HG03280 (cell line): Measurements from ENCODE around the gene GRHL3.
"Not testable (repeated sequence)": the region's sequence is repeated elsewhere in the genome, so short reads cannot be mapped to it uniquely, and the experiment has no call there.

Experiments used
- ATAC-seq: cut with Tn5 transposase; IDR thresholded peaks from one replicate; pipeline ENCODE4 v1.9.1; 2021; ENCODE audit warnings: mild to moderate bottlenecking, moderate library complexity; ENCODE audit not compliant: unreplicated experiment

GRHL3 gene

GRCh38 chr1:24319312-24319863 lies at the start of gene GRHL3:
Gene GRHL3 (plus strand): TSS chr1:24319357. CDS start chr1:24319552, 195 bp downstream.
- no peak for ATAC-seq

- ATAC-seq = not testable (repeated sequence)
Observed at GRCh38 chr1:24274203-24275103, 44.7 kb upstream of the GRHL3 start.

- ATAC-seq = no peak
Observed at GRCh38 chr1:24275104-24275410, 44.1 kb upstream of the GRHL3 start.

GRCh38 chr1:24275510-24275909 lies 43.6 kb upstream of the GRHL3 start:
- ATAC-seq = no peak

GRCh38 chr1:24276791-24277190 lies 42.4 kb upstream of the GRHL3 start:
- ATAC-seq = no peak

- ATAC-seq = no peak
Observed at GRCh38 chr1:24277420-24278169, 41.6 kb upstream of the GRHL3 start.

- ATAC-seq = no peak
Observed at GRCh38 chr1:24278726-24279125, 40.4 kb upstream of the GRHL3 start.

- no peak for ATAC-seq
Observed at GRCh38 chr1:24279590-24280232, 39.4 kb upstream of the GRHL3 start.

- no peak for ATAC-seq
Observed at GRCh38 chr1:24281591-24281990, 37.6 kb upstream of the GRHL3 start.

- no peak for ATAC-seq
Observed at GRCh38 chr1:24282491-24282890, 36.7 kb upstream of the GRHL3 start.

- no peak for ATAC-seq
Observed at GRCh38 chr1:24283326-24284155, 35.6 kb upstream of the GRHL3 start.

- ATAC-seq = no peak
Observed at GRCh38 chr1:24284156-24284471, 35.0 kb upstream of the GRHL3 start.

GRCh38 chr1:24285231-24285630 lies 33.9 kb upstream of the GRHL3 start:
- no peak for ATAC-seq

GRCh38 chr1:24286246-24287010 lies 32.7 kb upstream of the GRHL3 start:
- no peak for ATAC-seq

GRCh38 chr1:24287779-24288178 lies 31.4 kb upstream of the GRHL3 start:
- ATAC-seq = not testable (repeated sequence)

- no peak for ATAC-seq
Observed at GRCh38 chr1:24288479-24288878, 30.7 kb upstream of the GRHL3 start.

- ATAC-seq = no peak
Observed at GRCh38 chr1:24289937-24290595, 29.1 kb upstream of the GRHL3 start.

GRCh38 chr1:24290933-24291487 lies 28.1 kb upstream of the GRHL3 start:
- ATAC-seq = no peak

- ATAC-seq = no peak
Observed at GRCh38 chr1:24292103-24292502, 27.1 kb upstream of the GRHL3 start.
